IPS-NIHi7 (cell line): Measurements from ENCODE around the gene LIN52.

ENCODE experiments used
- DNase-seq: peaks from one replicate; pipeline ENCODE4 v3.0.0; 2012; ENCODE audit warnings: mixed read lengths; ENCODE audit errors: extremely low spot score

The LIN52 gene

GRCh38 chr14:74237441-74237840, 152.7 kb downstream of the LIN52 start:
- DNase-seq, result no peak

GRCh38 chr14:74238974-74239847, 154.5 kb downstream of the LIN52 start, which contains the start of gene VSX2:
VSX2 (plus strand) TSS chr14:74239449; CDS start chr14:74239562, 113 bp downstream.
- DNase-seq, result peak; percentile 74

- peak; percentile 44 for DNase-seq
Measured at GRCh38 chr14:74239848-74240793, 155.4 kb downstream of the LIN52 start.

- peak; percentile 55 for DNase-seq
Measured at GRCh38 chr14:74240794-74241651, 156.3 kb downstream of the LIN52 start.

- DNase-seq, result no peak
Measured at GRCh38 chr14:74241652-74242017, 156.9 kb downstream of the LIN52 start.

GRCh38 chr14:74242021-74242779, 157.4 kb downstream of the LIN52 start:
- no peak for DNase-seq

- no peak for DNase-seq
Measured at GRCh38 chr14:74242780-74243042, 158.0 kb downstream of the LIN52 start.

GRCh38 chr14:74243051-74243450, 158.3 kb downstream of the LIN52 start:
- DNase-seq, result no peak

- peak; percentile 52 for DNase-seq
Measured at GRCh38 chr14:74244115-74244514, 159.4 kb downstream of the LIN52 start.

GRCh38 chr14:74245292-74245691, 160.5 kb downstream of the LIN52 start:
- DNase-seq, result no peak

- no peak for DNase-seq
Measured at GRCh38 chr14:74246542-74246941, 161.8 kb downstream of the LIN52 start.

- no peak for DNase-seq
Measured at GRCh38 chr14:74248017-74248416, 163.3 kb downstream of the LIN52 start.

- no peak for DNase-seq
Measured at GRCh38 chr14:74249433-74250375, 164.9 kb downstream of the LIN52 start.
